ENCODE results near the gene SLC39A11. TPM values are rescaled to one million over a fixed set of nuclear protein-coding genes. Genes with fewer than 3 reads are reported as not detected.

Gene SLC39A11
- total and polyA plus RNA-seq, 4 donors: 4.6 to 23.3 (median 11.4) TPM

DNA sequence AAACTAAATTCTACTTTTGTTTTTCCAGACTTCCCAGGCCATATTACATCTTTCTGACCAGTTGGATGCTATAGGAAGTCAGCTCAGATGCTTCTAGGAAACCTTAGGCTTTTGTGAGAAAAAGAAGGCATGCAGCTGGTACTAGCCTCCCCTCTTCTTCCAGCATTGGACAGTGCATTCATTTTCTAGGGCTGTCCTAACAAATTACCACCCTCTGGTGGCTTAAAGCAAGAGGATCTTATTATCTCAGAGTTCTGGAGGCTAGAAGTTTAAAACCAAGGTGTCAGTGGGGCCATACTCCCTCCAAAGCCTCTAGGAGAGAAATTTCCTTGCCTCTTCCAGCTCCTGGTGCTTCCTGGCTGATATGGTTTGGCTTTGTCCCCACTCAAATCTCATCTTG lies 467.8 kb downstream of the SLC39A11 start:
- peaks cover 18% of the 10 kb centered on the region for H3K4me1 ChIP-seq (ENCODE audit: control insufficient read depth, insufficient read depth, low read length)
- H3K9me3 ChIP-seq (ENCODE audit: control insufficient read depth, insufficient read depth, low read length): no peaks in the 10 kb centered on the region
- H3K36me3 ChIP-seq (ENCODE audit: control insufficient read depth, insufficient read depth, low read length): no peaks in the 10 kb centered on the region
- H3K4me3 ChIP-seq (ENCODE audit: low read depth, low read length): no peak overlapping the region
- no peak overlapping the region for H3K27ac ChIP-seq (ENCODE audit: low read depth, low read length)
- DNase-seq (ENCODE audit: low read depth in 4 of 6, low spot score in 6 of 6): no peak
- no peaks in the 10 kb centered on the region for H3K27me3 ChIP-seq (ENCODE audit: control insufficient read depth, insufficient read depth, low read length)

- Histone ChIP-seq H3K27me3 (ENCODE audit: control insufficient read depth, insufficient read depth, low read length) (no peaks in the 10 kb centered on the region), H3K36me3 (ENCODE audit: control insufficient read depth, insufficient read depth, low read length) (no peaks in the 10 kb centered on the region), H3K4me3 (ENCODE audit: low read depth, low read length) (no peak overlapping the region), H3K9me3 (ENCODE audit: control insufficient read depth, insufficient read depth, low read length) (no peaks in the 10 kb centered on the region), H3K27ac (ENCODE audit: low read depth, low read length) (no peak overlapping the region), H3K4me1 (ENCODE audit: control insufficient read depth, insufficient read depth, low read length) (peaks cover 18% of the 10 kb centered on the region)
- DNase-seq (ENCODE audit: low read depth in 4 of 6, low spot score in 6 of 6): no peak
- 71% methylated on average over 1 of the region's 3 CpGs for WGBS (ENCODE audit: insufficient coverage)
These were observed 468.3 kb downstream of the SLC39A11 start for GRCh38 chr17:72624226-72624625.

GRCh38 chr17:72622661-72623433 lies 469.6 kb downstream of the SLC39A11 start:
- peak in 2 of 6 donors; percentile 21 to 43 for DNase-seq (ENCODE audit: low read depth in 4 of 6, low spot score in 6 of 6)
- WGBS (ENCODE audit: insufficient coverage): 29% methylated on average over 15 of the region's 17 CpGs
- Histone ChIP-seq H3K36me3 (ENCODE audit: control insufficient read depth, insufficient read depth, low read length) (no peaks in the 10 kb centered on the region), H3K27ac (ENCODE audit: low read depth, low read length) (no peak overlapping the region), H3K4me1 (ENCODE audit: control insufficient read depth, insufficient read depth, low read length) (peaks cover 23% of the 10 kb centered on the region), H3K4me3 (ENCODE audit: low read depth, low read length) (no peak overlapping the region), H3K27me3 (ENCODE audit: control insufficient read depth, insufficient read depth, low read length) (no peaks in the 10 kb centered on the region), H3K9me3 (ENCODE audit: control insufficient read depth, insufficient read depth, low read length) (no peaks in the 10 kb centered on the region)

- H3K36me3 ChIP-seq (ENCODE audit: control insufficient read depth, insufficient read depth, low read length): no peaks in the 10 kb centered on the region
- H3K27ac ChIP-seq (ENCODE audit: low read depth, low read length): no peak overlapping the region
- no peak overlapping the region for H3K4me3 ChIP-seq (ENCODE audit: low read depth, low read length)
- H3K4me1 ChIP-seq (ENCODE audit: control insufficient read depth, insufficient read depth, low read length): peaks cover 46% of the 10 kb centered on the region
- DNase-seq (ENCODE audit: low read depth in 4 of 6, low spot score in 6 of 6): peak in 1 of 6 donors; percentile 26
- H3K27me3 ChIP-seq (ENCODE audit: control insufficient read depth, insufficient read depth, low read length): no peaks in the 10 kb centered on the region
- WGBS (ENCODE audit: insufficient coverage): 84% methylated on average over 7 of the region's 7 CpGs
- H3K9me3 ChIP-seq (ENCODE audit: control insufficient read depth, insufficient read depth, low read length): no peaks in the 10 kb centered on the region
These were observed 472.4 kb downstream of the SLC39A11 start for GRCh38 chr17:72619976-72620650.

DNA sequence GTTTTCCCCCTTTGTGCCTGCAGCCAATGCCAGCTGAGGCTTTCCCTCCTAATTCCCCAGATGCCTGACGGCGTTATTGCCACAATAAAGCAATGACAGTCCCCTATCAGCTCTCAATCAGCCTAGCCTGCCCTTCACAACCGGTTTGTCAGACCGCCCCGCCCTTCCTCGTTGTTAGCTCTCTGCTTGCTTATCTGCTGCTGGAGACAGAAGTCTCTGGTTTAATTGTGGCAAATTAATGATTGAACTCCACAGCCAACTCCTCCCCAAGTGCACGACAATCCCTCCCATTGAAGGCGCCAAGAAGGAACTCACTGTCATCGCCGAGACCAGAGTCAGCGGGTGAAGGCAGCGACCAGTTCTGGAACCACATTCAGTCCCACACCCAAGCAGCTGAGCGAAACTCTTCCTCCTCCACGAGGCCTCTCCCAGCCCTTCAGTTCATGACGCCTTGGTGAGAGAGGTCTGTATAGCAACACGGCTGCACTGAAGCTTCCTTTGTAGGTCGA lies 474.4 kb downstream of the SLC39A11 start:
- Histone ChIP-seq H3K4me1 (ENCODE audit: control insufficient read depth, insufficient read depth, low read length) (peaks cover 48% of the 10 kb centered on the region), H3K27ac (ENCODE audit: low read depth, low read length) (no peak overlapping the region), H3K36me3 (ENCODE audit: control insufficient read depth, insufficient read depth, low read length) (no peaks in the 10 kb centered on the region), H3K27me3 (ENCODE audit: control insufficient read depth, insufficient read depth, low read length) (no peaks in the 10 kb centered on the region), H3K9me3 (ENCODE audit: control insufficient read depth, insufficient read depth, low read length) (no peaks in the 10 kb centered on the region), H3K4me3 (ENCODE audit: low read depth, low read length) (no peak overlapping the region)
- 10% methylated on average over 6 of the region's 17 CpGs for WGBS (ENCODE audit: insufficient coverage)
- peak in 3 of 6 donors; percentile 25 to 79 (median 62) for DNase-seq (ENCODE audit: low read depth in 4 of 6, low spot score in 6 of 6)

DNA sequence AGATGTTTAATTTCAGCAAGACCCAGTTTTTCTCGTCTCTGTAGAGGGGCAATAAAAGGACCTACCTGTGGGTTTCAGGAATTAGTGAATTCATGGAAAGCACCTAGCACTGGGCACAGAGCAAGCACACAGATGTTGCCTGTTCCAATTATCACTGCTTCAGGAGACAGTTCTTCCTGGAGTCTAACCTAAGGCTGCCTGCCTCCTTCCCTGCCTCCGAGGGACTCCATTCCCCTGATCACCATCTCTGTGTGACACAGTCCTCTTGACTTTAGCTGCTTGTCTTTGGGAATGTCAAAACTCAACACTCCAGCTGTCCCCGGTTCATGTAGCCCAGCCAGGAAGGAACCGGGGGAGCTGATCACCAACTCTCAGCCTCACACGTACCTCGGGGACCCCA lies 474.9 kb downstream of the SLC39A11 start:
- 46% methylated on average over 5 of the region's 6 CpGs for WGBS (ENCODE audit: insufficient coverage)
- Histone ChIP-seq H3K4me3 (ENCODE audit: low read depth, low read length) (no peak overlapping the region), H3K4me1 (ENCODE audit: control insufficient read depth, insufficient read depth, low read length) (peaks cover 43% of the 10 kb centered on the region), H3K27ac (ENCODE audit: low read depth, low read length) (no peak overlapping the region), H3K27me3 (ENCODE audit: control insufficient read depth, insufficient read depth, low read length) (no peaks in the 10 kb centered on the region), H3K36me3 (ENCODE audit: control insufficient read depth, insufficient read depth, low read length) (no peaks in the 10 kb centered on the region), H3K9me3 (ENCODE audit: control insufficient read depth, insufficient read depth, low read length) (no peaks in the 10 kb centered on the region)
- DNase-seq (ENCODE audit: low read depth in 4 of 6, low spot score in 6 of 6): no peak

DNA sequence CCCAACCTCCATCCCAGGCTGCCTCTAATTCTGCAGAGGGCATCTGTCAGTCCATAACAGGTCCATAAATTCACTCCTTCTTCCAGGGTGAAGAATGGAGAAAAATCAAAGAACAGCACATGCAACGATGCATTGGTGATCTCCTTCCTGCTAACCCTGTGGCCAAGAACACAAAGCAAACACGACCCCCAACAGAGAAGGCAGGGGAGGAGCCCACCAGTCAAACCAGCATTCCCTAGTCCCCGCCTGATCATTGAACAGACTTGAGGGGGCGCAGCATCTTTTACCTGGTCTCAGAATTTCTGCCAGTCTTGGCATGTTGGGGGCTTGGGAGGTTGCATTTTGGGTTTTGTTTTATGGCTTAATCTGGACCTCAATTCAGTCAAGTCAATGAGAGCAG lies 476.0 kb downstream of the SLC39A11 start:
- Histone ChIP-seq H3K36me3 (ENCODE audit: control insufficient read depth, insufficient read depth, low read length) (no peaks in the 10 kb centered on the region), H3K27ac (ENCODE audit: low read depth, low read length) (peak overlapping the region; percentile 88), H3K27me3 (ENCODE audit: control insufficient read depth, insufficient read depth, low read length) (no peaks in the 10 kb centered on the region), H3K4me1 (ENCODE audit: control insufficient read depth, insufficient read depth, low read length) (peaks cover 40% of the 10 kb centered on the region), H3K4me3 (ENCODE audit: low read depth, low read length) (no peak overlapping the region), H3K9me3 (ENCODE audit: control insufficient read depth, insufficient read depth, low read length) (no peaks in the 10 kb centered on the region)
- WGBS (ENCODE audit: insufficient coverage): 70% methylated on average over 2 of the region's 4 CpGs
- DNase-seq (ENCODE audit: low read depth in 4 of 6, low spot score in 6 of 6): no peak

DNA sequence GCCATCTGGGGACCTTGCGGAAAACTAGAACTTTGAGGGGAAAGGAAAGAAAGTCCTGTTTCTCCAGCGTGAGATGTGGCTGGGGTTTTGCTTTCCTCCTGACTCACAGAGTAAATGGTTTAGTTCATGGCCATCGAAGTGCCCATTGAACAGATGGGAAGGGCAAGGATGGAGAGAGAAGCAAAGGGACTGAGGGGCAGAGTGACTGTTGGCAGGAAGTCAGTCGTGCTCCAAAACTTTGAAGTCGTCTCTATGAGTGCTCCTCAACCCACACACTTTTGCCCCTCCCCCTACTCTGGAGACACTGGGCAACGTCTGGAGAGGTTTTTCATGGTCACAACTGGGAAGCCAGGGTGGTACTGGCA lies 476.9 kb downstream of the SLC39A11 start:
- no peaks in the 10 kb centered on the region for H3K36me3 ChIP-seq (ENCODE audit: control insufficient read depth, insufficient read depth, low read length)
- DNase-seq (ENCODE audit: low read depth in 4 of 6, low spot score in 6 of 6): no peak
- peak overlapping the region; percentile 1 for H3K4me3 ChIP-seq (ENCODE audit: low read depth, low read length)
- H3K4me1 ChIP-seq (ENCODE audit: control insufficient read depth, insufficient read depth, low read length): peaks cover 40% of the 10 kb centered on the region
- H3K9me3 ChIP-seq (ENCODE audit: control insufficient read depth, insufficient read depth, low read length): no peaks in the 10 kb centered on the region
- WGBS (ENCODE audit: insufficient coverage): 39% methylated on average over 3 of the region's 6 CpGs
- H3K27ac ChIP-seq (ENCODE audit: low read depth, low read length): peak overlapping the region; percentile 88
- H3K27me3 ChIP-seq (ENCODE audit: control insufficient read depth, insufficient read depth, low read length): no peaks in the 10 kb centered on the region

DNA sequence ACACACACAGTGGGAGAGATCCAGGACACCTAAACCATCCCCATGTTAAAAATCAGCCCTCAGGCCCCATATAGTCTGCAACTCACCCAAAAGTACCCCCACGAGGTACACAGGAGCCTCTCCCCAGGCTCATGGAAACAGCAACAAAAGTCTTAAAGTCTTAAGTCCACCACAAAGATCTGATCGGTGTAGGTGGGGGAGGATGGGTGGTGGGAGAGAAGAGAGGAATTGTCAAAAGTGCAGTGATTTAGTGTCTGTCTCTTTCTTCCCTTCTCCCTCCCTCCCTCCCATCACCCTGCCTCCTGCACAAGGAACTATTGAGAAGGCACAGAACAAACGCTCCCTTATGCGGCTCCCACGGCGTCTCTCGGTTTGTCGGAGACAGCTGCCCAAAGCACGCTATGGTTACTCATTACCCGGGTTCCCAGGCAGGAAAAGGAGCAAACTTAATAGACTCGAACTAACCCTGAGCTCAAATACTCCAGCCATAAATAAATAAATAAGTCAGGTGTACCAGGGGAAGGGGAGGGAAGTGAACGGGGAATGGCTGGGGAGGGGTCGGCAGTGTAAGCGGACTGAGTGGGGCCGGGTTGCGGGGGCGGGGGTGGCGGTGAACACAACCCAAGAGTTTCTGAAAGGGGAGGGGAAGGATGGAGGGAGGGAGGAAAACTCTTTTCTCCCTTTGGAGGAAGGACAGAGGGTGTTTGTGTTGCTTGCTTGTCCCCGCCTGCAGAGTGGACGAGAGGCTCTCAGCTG lies 477.4 kb downstream of the SLC39A11 start:
- H3K36me3 ChIP-seq (ENCODE audit: control insufficient read depth, insufficient read depth, low read length): no peaks in the 10 kb centered on the region
- DNase-seq (ENCODE audit: low read depth in 4 of 6, low spot score in 6 of 6): peak; percentile 59 to 92 (median 79)
- H3K4me1 ChIP-seq (ENCODE audit: control insufficient read depth, insufficient read depth, low read length): peaks cover 40% of the 10 kb centered on the region
- H3K27ac ChIP-seq (ENCODE audit: low read depth, low read length): peak overlapping the region; percentile 88
- H3K9me3 ChIP-seq (ENCODE audit: control insufficient read depth, insufficient read depth, low read length): no peaks in the 10 kb centered on the region
- no peaks in the 10 kb centered on the region for H3K27me3 ChIP-seq (ENCODE audit: control insufficient read depth, insufficient read depth, low read length)
- H3K4me3 ChIP-seq (ENCODE audit: low read depth, low read length): peak overlapping the region; percentile 1
- WGBS (ENCODE audit: insufficient coverage): 8% methylated on average over 14 of the region's 20 CpGs
